Vagina (tissue), 2 donors: ENCODE results near the gene ARL3.

Source experiments
- POLR2A ChIP-seq, 2 donors: fragments of 450-650 bp; IDR thresholded peaks; one replicate each; pipeline ENCODE4 v1.6.1; 2017; ENCODE audit warnings: antibody characterized with exemption in 2 of 2, mild to moderate bottlenecking in 2 of 2, moderate library complexity in 2 of 2
- POLR2AphosphoS5 ChIP-seq, 2 donors: sonication (generic); formaldehyde crosslinking; IDR thresholded peaks; one replicate each; pipeline ENCODE4 v1.9.0; 2017; ENCODE audit warnings: antibody characterized with exemption in 2 of 2, mild to moderate bottlenecking in 2 of 2, low read depth in 1 of 2; ENCODE audit not compliant: insufficient read depth in 1 of 2
- TF ChIP-seq, protein P1 (sequence below), 3 experiments: fragments of 450-650 bp in 2 of 3; fragments of 200-600 bp in 1 of 3; sonication (generic) in 1 of 3; IDR thresholded peaks; one replicate each; pipeline ENCODE4 v1.5.1; 2017 to 2019; ENCODE audit warnings: antibody characterized with exemption in 3 of 3, mild to moderate bottlenecking in 2 of 3, moderate library complexity in 2 of 3

GRCh38 chr10:102624751-102625645 lies 89.2 kb downstream of the ARL3 start:
- TF ChIP-seq, protein P1, sequence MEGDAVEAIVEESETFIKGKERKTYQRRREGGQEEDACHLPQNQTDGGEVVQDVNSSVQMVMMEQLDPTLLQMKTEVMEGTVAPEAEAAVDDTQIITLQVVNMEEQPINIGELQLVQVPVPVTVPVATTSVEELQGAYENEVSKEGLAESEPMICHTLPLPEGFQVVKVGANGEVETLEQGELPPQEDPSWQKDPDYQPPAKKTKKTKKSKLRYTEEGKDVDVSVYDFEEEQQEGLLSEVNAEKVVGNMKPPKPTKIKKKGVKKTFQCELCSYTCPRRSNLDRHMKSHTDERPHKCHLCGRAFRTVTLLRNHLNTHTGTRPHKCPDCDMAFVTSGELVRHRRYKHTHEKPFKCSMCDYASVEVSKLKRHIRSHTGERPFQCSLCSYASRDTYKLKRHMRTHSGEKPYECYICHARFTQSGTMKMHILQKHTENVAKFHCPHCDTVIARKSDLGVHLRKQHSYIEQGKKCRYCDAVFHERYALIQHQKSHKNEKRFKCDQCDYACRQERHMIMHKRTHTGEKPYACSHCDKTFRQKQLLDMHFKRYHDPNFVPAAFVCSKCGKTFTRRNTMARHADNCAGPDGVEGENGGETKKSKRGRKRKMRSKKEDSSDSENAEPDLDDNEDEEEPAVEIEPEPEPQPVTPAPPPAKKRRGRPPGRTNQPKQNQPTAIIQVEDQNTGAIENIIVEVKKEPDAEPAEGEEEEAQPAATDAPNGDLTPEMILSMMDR (IDR thresholded peaks at IDR 0.05), result no peak
- TF ChIP-seq POLR2AphosphoS5 (IDR thresholded peaks at IDR 0.05; ENCODE audit: insufficient read depth in 1 of 2, low read depth in 1 of 2), result no peak
- TF ChIP-seq POLR2A (IDR thresholded peaks at IDR 0.05), result no peak
